H1 (cell line): ENCODE results near the gene LGALS16.

Experiments
- CTCF ChIP-seq, 3 experiments: IDR thresholded peaks; 1 replicate in 2 of 3; 2 replicates in 1 of 3; pipeline versions ENCODE4 v1.5.1 to v1.6.1; 2011; ENCODE audit warnings: low read length in 3 of 3, mild to moderate bottlenecking in 3 of 3, inconsistent platforms in 2 of 3, low read depth in 1 of 3, moderate library complexity in 1 of 3; ENCODE audit not compliant: insufficient read depth in 1 of 3; ENCODE audit errors: control extremely low read depth in 1 of 3
- EZH2 ChIP-seq: fragments of 200-600 bp; sonication (generic); IDR thresholded peaks from 2 replicates; pipeline ENCODE4 v1.7.1; 2012; ENCODE audit warnings: low read depth, mild to moderate bottlenecking, moderate library complexity, low read length, inconsistent platforms; ENCODE audit not compliant: severe bottlenecking
- JUND ChIP-seq: IDR thresholded peaks from 2 replicates; pipeline ENCODE4 v1.6.1; 2011; ENCODE audit warnings: mild to moderate bottlenecking, improper control_type of control experiment, low read length
- TCF12 ChIP-seq: IDR thresholded peaks from 2 replicates; pipeline ENCODE4 v1.6.1; 2011; ENCODE audit warnings: low read depth, mild to moderate bottlenecking, low read length

GRCh38 chr19:39680593-39680992, 24.9 kb downstream of the LGALS16 start:
- TF ChIP-seq CTCF (IDR thresholded peaks at IDR 0.05; ENCODE audit: control extremely low read depth in 1 of 3, insufficient read depth in 1 of 3, low read depth in 1 of 3, low read length in 3 of 3) (no peak), EZH2 (no peak), TCF12 (no peak), JUND (no peak)
